H1 (cell line): Measurements from ENCODE around the gene FSTL4. TPM values are rescaled to one million over a fixed set of nuclear protein-coding genes. Genes with fewer than 3 reads are reported as not detected.

Experiments
- BRCA1 ChIP-seq: IDR thresholded peaks from 2 replicates; pipeline ENCODE4 v1.6.1; 2012; ENCODE audit warnings: low read depth, low read length, improper control_type of control experiment
- CBX8 ChIP-seq: fragments of 300-800, 300-1000 bp; sonication (generic); IDR thresholded peaks from 2 replicates; pipeline ENCODE4 v1.7.1; 2016; ENCODE audit warnings: low read depth, low read length, borderline replicate concordance
- KDM5A ChIP-seq: fragments of 200-600 bp; IDR thresholded peaks from 2 replicates; pipeline ENCODE4 v1.7.1; 2012; ENCODE audit warnings: mild to moderate bottlenecking, low read length, inconsistent platforms, mixed read lengths
- SIN3A ChIP-seq, 2 experiments: IDR thresholded peaks in 1 of 2; conservative IDR thresholded peaks in 1 of 2; 2 replicates each; pipeline ENCODE4 v1.6.1; 2011 to 2012; ENCODE audit warnings: low read length in 2 of 2, improper control_type of control experiment in 1 of 2, low read depth in 1 of 2, mild to moderate bottlenecking in 1 of 2
- ZNF274 ChIP-seq: IDR thresholded peaks from 2 replicates; pipeline ENCODE4 v1.7.0; 2012; ENCODE audit warnings: low read length, borderline replicate concordance; ENCODE audit errors: extremely low read depth
- polyA plus RNA-seq, 7 experiments: library from polyadenylated mRNA; depleted of rRNA in 3 of 7; stranded (reverse) in 5 of 7; unstranded in 2 of 7; fragments of >200 nt in 5 of 7; fragments of 200-250 nt in 2 of 7; gene quantifications; 1 replicate in 5 of 7; 2 replicates in 1 of 7; 4 replicates in 1 of 7; pipeline versions ENCODE4 v1.2.1 to v1.2.3, GENCODE V29; 2011 to 2013; ENCODE audit warnings: missing spikeins in 2 of 7, mixed read lengths in 2 of 7
- total RNA-seq: library from RNA; stranded (reverse); fragmentation: NEBNext Ultra II Directional; extraction: Animal tissue kit (Norgen Biotek cat#: 25700); gene quantifications from 2 replicates; pipeline ENCODE4 v1.2.1, GENCODE V29; 2021

Gene FSTL4
- total and polyA plus RNA-seq, 2 of the 8 experiments (the other 6 are each of a cell fraction or from before 2014, with no cell fraction given), result 3.1 to 4.1 TPM

DNA sequence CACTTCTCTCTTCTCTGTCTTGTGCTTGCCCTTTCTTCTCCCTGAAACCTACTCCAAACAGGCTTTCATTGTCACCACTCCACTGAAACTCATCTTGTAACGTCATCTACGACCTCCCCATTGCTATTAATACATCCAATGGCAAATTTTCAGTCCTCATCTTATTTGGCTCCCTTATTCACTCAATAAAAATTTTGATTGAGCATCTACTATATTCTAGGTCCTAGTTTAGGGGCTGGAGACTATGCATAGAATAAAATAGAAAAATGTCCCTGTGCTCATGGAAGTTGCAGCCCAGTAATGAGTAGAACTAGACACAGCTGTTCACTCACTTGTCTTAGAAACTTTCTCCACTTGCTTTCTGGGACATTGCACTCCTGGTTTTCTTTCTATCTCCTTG, 24.9 kb upstream of the FSTL4 start (continued):
- TF ChIP-seq CBX8 (no peak), KDM5A (no peak), ZNF274 (no peak), BRCA1 (no peak), SIN3A (conservative IDR thresholded peaks at IDR 0.05 in 1 of 2, IDR thresholded peaks at IDR 0.05 in 1 of 2; ENCODE audit: low read depth in 1 of 2, low read length in 2 of 2) (no peak)
- TF ChIP-seq, all 59 proteins: peak for 0
